ENCODE measurements around the gene NUSAP1. TPM values are rescaled to one million over a fixed set of nuclear protein-coding genes. Genes with fewer than 3 reads are reported as not detected.

The NUSAP1 gene
- total and polyA plus RNA-seq, 7 experiments from 2014 or later = 0.86 to 167 (median 1.9) TPM

- peak overlapping the region in 5 of 9 donors; percentile 29 to 75 (median 52) for H3K27ac Mint-ChIP-seq
- Histone ChIP-seq H3K27ac (ENCODE audit: low read depth, low read length) (no peak overlapping the region), H3K27me3 (ENCODE audit: control insufficient read depth in 2 of 2, insufficient read depth in 2 of 2, low read length in 2 of 2) (no peaks in the 10 kb centered on the region), H3K9me3 (ENCODE audit: control insufficient read depth in 2 of 3, low read length in 3 of 3) (no peaks in the 10 kb centered on the region), H3K4me3 (ENCODE audit: low read length) (no peak overlapping the region), H3K4me1 (ENCODE audit: control insufficient read depth in 2 of 2, insufficient read depth in 2 of 2, low read length in 2 of 2) (no peaks in the 10 kb centered on the region), H3K36me3 (ENCODE audit: control insufficient read depth in 2 of 3, insufficient read depth in 3 of 3, low read length in 3 of 3) (peaks cover 0 to 28% (median 10%) of the 10 kb centered on the region in 3 experiments)
- H3K27me3 Mint-ChIP-seq = no peaks in the 10 kb centered on the region
- DNase-seq = no peak
- no peaks in the 10 kb centered on the region for H3K9me3 Mint-ChIP-seq
- ATAC-seq = no peak
- peaks cover 11 to 24% (median 19%) of the 10 kb centered on the region in 5 donors for H3K36me3 Mint-ChIP-seq
- H3K4me1 Mint-ChIP-seq = peaks cover 14 to 30% (median 25%) of the 10 kb centered on the region in 7 donors
- H3K4me3 Mint-ChIP-seq = peak overlapping the region in 3 of 10 donors; percentile 17 to 61 (median 41)
- CTCF ChIA-PET = no interaction called here
- POLR2A ChIA-PET = no interaction called here
- intact Hi-C loops (cut with micrococcal nuclease) = no loop called here
Measured at GRCh38 chr15:41396111-41396510, 63.4 kb downstream of the NUSAP1 start.

DNA sequence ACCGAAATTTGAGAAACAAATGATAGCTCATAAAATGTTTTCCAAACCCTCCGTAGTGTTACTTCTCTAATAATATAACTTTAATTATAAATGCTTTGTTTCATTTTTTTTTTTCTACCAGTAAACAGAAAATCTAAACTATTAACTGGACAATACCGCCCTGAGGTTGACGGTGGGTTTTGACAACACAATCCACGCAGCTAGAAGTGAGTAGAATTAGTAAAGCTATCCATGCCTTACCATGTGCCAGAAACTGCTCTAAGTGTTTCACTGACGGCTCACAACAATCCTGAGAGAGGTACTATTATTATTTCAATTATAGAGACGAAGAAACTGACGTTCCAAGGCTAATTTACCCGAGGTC is 69.2 kb downstream of the NUSAP1 start:
- no peaks in the 10 kb centered on the region for H3K27me3 ChIP-seq (ENCODE audit: control insufficient read depth in 2 of 2, insufficient read depth in 2 of 2, low read length in 2 of 2)
- H3K4me1 Mint-ChIP-seq = peaks cover 0 to 32% (median 24%) of the 10 kb centered on the region in 7 donors
- H3K4me3 ChIP-seq (ENCODE audit: low read length) = peak overlapping the region; percentile 92
- peaks cover 0 to 14% of the 10 kb centered on the region in 2 donors for H3K4me1 ChIP-seq (ENCODE audit: control insufficient read depth in 2 of 2, insufficient read depth in 2 of 2, low read length in 2 of 2)
- CTCF ChIA-PET = no interaction called here
- H3K4me3 Mint-ChIP-seq = peak overlapping the region; percentile 87 to 97 (median 96)
- DNase-seq = no peak
- H3K27me3 Mint-ChIP-seq = no peaks in the 10 kb centered on the region
- intact Hi-C loops (cut with micrococcal nuclease) = loop anchor here (1.0 to 5.0 kb wide), 15 partner anchors 14 to 871 kb away; partner anchors contain the start of genes CHP1 (in 2 of the 2), EXD1 (in 2 of the 2), GANC (in 2 of the 2) and MGA (in 2 of the 2)
- H3K27ac Mint-ChIP-seq = peak overlapping the region; percentile 89 to 96 (median 94)
- no peak for ATAC-seq
- peaks cover 0 to 6% (median 0%) of the 10 kb centered on the region in 5 donors for H3K36me3 Mint-ChIP-seq
- no peaks in the 10 kb centered on the region for H3K9me3 ChIP-seq (ENCODE audit: control insufficient read depth in 2 of 3, low read length in 3 of 3)
- POLR2A ChIA-PET = interaction anchor here (0.6 to 1.0 kb wide), 6 partner anchors 13 to 1335 kb away, joined by 3 to 8 read pairs (median 4); partner anchors contain the start of genes CDAN1, CHP1, EXD1 and RTF1
- H3K27ac ChIP-seq (ENCODE audit: low read depth, low read length) = peak overlapping the region; percentile 81
- H3K9me3 Mint-ChIP-seq = peaks cover 0 to 4% (median 0%) of the 10 kb centered on the region in 11 donors
- H3K36me3 ChIP-seq (ENCODE audit: control insufficient read depth in 2 of 3, insufficient read depth in 3 of 3, low read length in 3 of 3) = peaks cover 0 to 4% (median 0%) of the 10 kb centered on the region in 3 experiments

DNA sequence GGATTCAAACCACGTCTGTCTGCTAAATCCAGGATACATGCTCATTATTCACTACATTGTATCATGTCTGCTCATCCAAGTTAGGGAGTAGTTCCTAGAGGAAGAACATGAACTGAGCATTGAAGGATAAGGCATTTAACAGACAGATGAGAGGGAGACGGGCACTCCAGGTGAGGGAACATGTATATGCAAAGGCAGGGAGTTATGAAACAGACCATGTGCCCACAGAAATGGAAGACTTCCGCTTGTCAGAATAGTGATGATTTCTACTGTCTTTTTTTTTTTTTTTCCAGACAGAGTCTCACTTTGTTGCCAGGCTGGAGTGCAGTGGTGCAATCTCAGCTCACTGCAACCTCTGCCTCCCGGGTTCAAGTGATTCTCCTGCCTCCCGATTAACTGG is 74.7 kb downstream of the NUSAP1 start:
- Histone ChIP-seq H3K9me3 (ENCODE audit: control insufficient read depth in 2 of 3, low read length in 3 of 3) (no peaks in the 10 kb centered on the region), H3K4me3 (ENCODE audit: low read length) (no peak overlapping the region), H3K4me1 (ENCODE audit: control insufficient read depth in 2 of 2, insufficient read depth in 2 of 2, low read length in 2 of 2) (peaks cover 0 to 6% of the 10 kb centered on the region in 2 donors), H3K27me3 (ENCODE audit: control insufficient read depth in 2 of 2, insufficient read depth in 2 of 2, low read length in 2 of 2) (no peaks in the 10 kb centered on the region), H3K36me3 (ENCODE audit: control insufficient read depth in 2 of 3, insufficient read depth in 3 of 3, low read length in 3 of 3) (peaks cover 0 to under 1% (median 0%) of the 10 kb centered on the region in 3 experiments), H3K27ac (ENCODE audit: low read depth, low read length) (no peak overlapping the region)
- no peak for DNase-seq
- ATAC-seq = no peak
- ChIA-PET POLR2A (interaction anchor here (1.0 kb wide), 1 partner anchor 9 kb away, joined by 3 read pairs; no protein-coding TSS in a partner anchor), CTCF (no interaction called here)
- Mint-ChIP-seq H3K36me3 (peaks cover 0 to 4% (median 3%) of the 10 kb centered on the region in 5 donors), H3K4me1 (peaks cover 0 to 18% (median 15%) of the 10 kb centered on the region in 7 donors), H3K9me3 (peaks cover 0 to 4% (median 0%) of the 10 kb centered on the region in 11 donors), H3K27ac (no peak overlapping the region), H3K4me3 (no peak overlapping the region), H3K27me3 (no peaks in the 10 kb centered on the region)
- intact Hi-C loops (cut with micrococcal nuclease) = no loop called here

DNA sequence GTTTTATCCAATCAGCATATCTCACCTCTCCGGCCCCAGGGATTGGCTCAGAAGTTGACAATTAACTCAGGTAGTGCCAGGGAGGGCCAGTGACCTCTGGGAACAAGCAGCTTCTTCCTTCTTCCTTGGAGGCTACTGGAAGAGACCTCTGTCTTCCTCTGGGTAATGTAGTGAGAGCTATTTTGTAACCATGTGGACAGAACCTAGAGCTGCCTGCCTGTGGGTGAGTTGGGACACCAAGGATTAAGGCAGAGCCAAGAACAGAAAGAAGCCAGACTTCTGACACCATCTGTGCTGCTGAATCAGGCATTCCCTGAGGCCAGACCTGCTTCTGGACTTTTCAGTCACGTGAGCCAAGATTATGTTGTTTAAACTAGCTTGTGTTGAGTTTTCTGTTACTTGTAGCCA is 75.6 kb downstream of the NUSAP1 start:
- Histone ChIP-seq H3K9me3 (ENCODE audit: control insufficient read depth in 2 of 3, low read length in 3 of 3) (no peaks in the 10 kb centered on the region), H3K27me3 (ENCODE audit: control insufficient read depth in 2 of 2, insufficient read depth in 2 of 2, low read length in 2 of 2) (no peaks in the 10 kb centered on the region), H3K4me1 (ENCODE audit: control insufficient read depth in 2 of 2, insufficient read depth in 2 of 2, low read length in 2 of 2) (peaks cover 0 to 2% of the 10 kb centered on the region in 2 donors), H3K4me3 (ENCODE audit: low read length) (no peak overlapping the region), H3K36me3 (ENCODE audit: control insufficient read depth in 2 of 3, insufficient read depth in 3 of 3, low read length in 3 of 3) (no peaks in the 10 kb centered on the region), H3K27ac (ENCODE audit: low read depth, low read length) (no peak overlapping the region)
- no peak for ATAC-seq
- ChIA-PET POLR2A (no interaction called here), CTCF (no interaction called here)
- Mint-ChIP-seq H3K4me3 (no peak overlapping the region), H3K9me3 (peaks cover 0 to 3% (median 0%) of the 10 kb centered on the region in 11 donors), H3K27me3 (no peaks in the 10 kb centered on the region), H3K27ac (no peak overlapping the region), H3K4me1 (peaks cover 0 to 12% (median 10%) of the 10 kb centered on the region in 7 donors), H3K36me3 (peaks cover 0 to 4% (median 3%) of the 10 kb centered on the region in 5 donors)
- intact Hi-C loops (cut with micrococcal nuclease) = no loop called here
- DNase-seq = no peak

DNA sequence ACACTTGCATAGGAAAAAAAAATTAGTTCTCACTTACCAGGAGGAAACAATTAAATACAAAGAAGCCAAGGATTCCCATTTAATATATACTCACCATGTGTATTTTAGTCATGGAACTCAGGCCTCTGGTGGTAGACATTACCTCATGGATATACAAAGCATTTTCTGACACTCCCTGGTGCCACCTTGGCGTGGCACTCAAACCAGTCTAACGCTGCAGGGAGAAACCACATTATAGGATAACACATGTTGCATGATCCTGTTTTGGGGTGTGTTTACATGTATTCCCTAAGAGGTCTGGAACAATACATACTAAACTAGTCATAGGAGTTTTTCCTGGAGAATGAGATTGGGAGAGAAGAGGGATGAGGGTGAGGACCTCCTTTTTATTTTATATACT is 78.3 kb downstream of the NUSAP1 start:
- peaks cover 0 to 4% (median 2%) of the 10 kb centered on the region in 5 donors for H3K36me3 Mint-ChIP-seq
- no peak overlapping the region for H3K4me3 ChIP-seq (ENCODE audit: low read length)
- H3K27ac Mint-ChIP-seq = no peak overlapping the region
- intact Hi-C loops (cut with micrococcal nuclease) = no loop called here
- CTCF ChIA-PET = no interaction called here
- H3K36me3 ChIP-seq (ENCODE audit: control insufficient read depth in 2 of 3, insufficient read depth in 3 of 3, low read length in 3 of 3) = no peaks in the 10 kb centered on the region
- H3K4me1 Mint-ChIP-seq = peaks cover 5 to 9% (median 6%) of the 10 kb centered on the region in 7 donors
- no peak overlapping the region for H3K27ac ChIP-seq (ENCODE audit: low read depth, low read length)
- POLR2A ChIA-PET = interaction anchor here (0.6 kb wide), 1 partner anchor 96 kb away, joined by 7 read pairs; no protein-coding TSS in a partner anchor
- H3K9me3 Mint-ChIP-seq = no peaks in the 10 kb centered on the region
- H3K27me3 Mint-ChIP-seq = no peaks in the 10 kb centered on the region
- no peak for ATAC-seq
- H3K4me3 Mint-ChIP-seq = no peak overlapping the region
- no peaks in the 10 kb centered on the region for H3K4me1 ChIP-seq (ENCODE audit: control insufficient read depth in 2 of 2, insufficient read depth in 2 of 2, low read length in 2 of 2)
- H3K27me3 ChIP-seq (ENCODE audit: control insufficient read depth in 2 of 2, insufficient read depth in 2 of 2, low read length in 2 of 2) = no peaks in the 10 kb centered on the region
- DNase-seq = no peak
- no peaks in the 10 kb centered on the region for H3K9me3 ChIP-seq (ENCODE audit: control insufficient read depth in 2 of 3, low read length in 3 of 3)

DNA sequence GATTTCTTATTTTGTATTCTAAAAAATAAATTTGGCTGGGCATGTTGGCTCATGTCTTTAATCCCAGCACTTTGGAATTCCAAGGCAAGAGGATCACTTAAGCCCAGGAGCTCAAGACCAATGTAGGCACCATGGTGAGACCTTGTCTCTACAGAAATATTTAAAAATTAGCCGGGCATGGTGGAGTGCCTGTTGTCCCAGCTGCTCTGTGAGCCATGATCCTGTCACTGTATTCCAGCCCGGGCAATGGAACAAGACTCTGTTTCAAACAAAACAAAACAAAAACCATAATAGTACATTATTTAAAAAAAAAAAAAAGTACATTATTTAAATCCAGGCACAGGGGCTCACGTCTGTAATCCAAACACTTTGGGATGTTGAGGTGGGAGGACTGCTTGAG is 78.8 kb downstream of the NUSAP1 start:
- Mint-ChIP-seq H3K4me1 (peaks cover 9 to 13% (median 10%) of the 10 kb centered on the region in 7 donors), H3K27me3 (no peaks in the 10 kb centered on the region), H3K9me3 (peaks cover 0 to 2% (median 0%) of the 10 kb centered on the region in 11 donors), H3K4me3 (no peak overlapping the region), H3K36me3 (peaks cover 0 to 4% (median 2%) of the 10 kb centered on the region in 5 donors), H3K27ac (no peak overlapping the region)
- ATAC-seq (no peak), DNase-seq (no peak)
- H3K27me3 ChIP-seq (ENCODE audit: control insufficient read depth in 2 of 2, insufficient read depth in 2 of 2, low read length in 2 of 2) = no peaks in the 10 kb centered on the region
- H3K27ac ChIP-seq (ENCODE audit: low read depth, low read length) = no peak overlapping the region
- POLR2A ChIA-PET = interaction anchor here (0.6 kb wide), 1 partner anchor 24 kb away, joined by 4 read pairs; no protein-coding TSS in a partner anchor
- CTCF ChIA-PET = no interaction called here
- H3K9me3 ChIP-seq (ENCODE audit: control insufficient read depth in 2 of 3, low read length in 3 of 3) = no peaks in the 10 kb centered on the region
- no peaks in the 10 kb centered on the region for H3K4me1 ChIP-seq (ENCODE audit: control insufficient read depth in 2 of 2, insufficient read depth in 2 of 2, low read length in 2 of 2)
- no peak overlapping the region for H3K4me3 ChIP-seq (ENCODE audit: low read length)
- no peaks in the 10 kb centered on the region for H3K36me3 ChIP-seq (ENCODE audit: control insufficient read depth in 2 of 3, insufficient read depth in 3 of 3, low read length in 3 of 3)
- intact Hi-C loops (cut with micrococcal nuclease) = no loop called here

All from naive thymus-derived CD4-positive, alpha-beta T cell (primary cell).